Sigmoid colon (tissue), 4 donors: Measurements from ENCODE around the gene HMGN1.

Source experiments
- EP300 ChIP-seq, 4 donors: sonication (generic); formaldehyde crosslinking; IDR thresholded peaks; one replicate each; pipeline ENCODE4 v1.6.1; 2017; ENCODE audit warnings: antibody characterized with exemption in 4 of 4
- POLR2A ChIP-seq, 2 donors: fragments of 450-650 bp; IDR thresholded peaks; one replicate each; pipeline ENCODE4 v1.6.1; 2016; ENCODE audit warnings: antibody characterized with exemption in 2 of 2, mild to moderate bottlenecking in 2 of 2, moderate library complexity in 2 of 2
- TF ChIP-seq, protein P1 (sequence below), 4 experiments: fragments of 450-650 bp in 3 of 4; fragments of 200-600 bp in 1 of 4; IDR thresholded peaks; one replicate each; pipeline ENCODE4 v1.5.1; 2016 to 2019; ENCODE audit warnings: antibody characterized with exemption in 4 of 4, mild to moderate bottlenecking in 3 of 4, moderate library complexity in 2 of 4

DNA sequence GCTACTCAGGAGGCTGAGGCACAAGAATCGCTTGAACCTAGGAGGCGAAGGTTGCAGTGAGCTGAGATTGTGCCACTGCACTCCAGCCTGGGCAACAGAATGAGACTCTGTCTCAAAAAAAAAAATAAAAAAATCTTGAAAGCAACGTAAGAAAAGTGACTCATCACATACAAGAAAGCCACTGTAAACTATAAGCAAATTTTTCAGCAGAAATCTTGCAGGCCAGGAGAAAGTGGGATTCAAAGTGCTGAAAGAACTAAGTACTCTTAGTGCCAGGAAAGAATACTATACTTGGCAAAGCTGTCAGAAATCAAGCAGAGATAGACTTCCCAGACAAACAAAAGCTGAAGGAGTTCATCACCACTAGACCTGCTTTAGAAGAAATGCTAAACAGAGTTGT lies 4.4 kb upstream of the HMGN1 start:
- TF ChIP-seq, protein P1, sequence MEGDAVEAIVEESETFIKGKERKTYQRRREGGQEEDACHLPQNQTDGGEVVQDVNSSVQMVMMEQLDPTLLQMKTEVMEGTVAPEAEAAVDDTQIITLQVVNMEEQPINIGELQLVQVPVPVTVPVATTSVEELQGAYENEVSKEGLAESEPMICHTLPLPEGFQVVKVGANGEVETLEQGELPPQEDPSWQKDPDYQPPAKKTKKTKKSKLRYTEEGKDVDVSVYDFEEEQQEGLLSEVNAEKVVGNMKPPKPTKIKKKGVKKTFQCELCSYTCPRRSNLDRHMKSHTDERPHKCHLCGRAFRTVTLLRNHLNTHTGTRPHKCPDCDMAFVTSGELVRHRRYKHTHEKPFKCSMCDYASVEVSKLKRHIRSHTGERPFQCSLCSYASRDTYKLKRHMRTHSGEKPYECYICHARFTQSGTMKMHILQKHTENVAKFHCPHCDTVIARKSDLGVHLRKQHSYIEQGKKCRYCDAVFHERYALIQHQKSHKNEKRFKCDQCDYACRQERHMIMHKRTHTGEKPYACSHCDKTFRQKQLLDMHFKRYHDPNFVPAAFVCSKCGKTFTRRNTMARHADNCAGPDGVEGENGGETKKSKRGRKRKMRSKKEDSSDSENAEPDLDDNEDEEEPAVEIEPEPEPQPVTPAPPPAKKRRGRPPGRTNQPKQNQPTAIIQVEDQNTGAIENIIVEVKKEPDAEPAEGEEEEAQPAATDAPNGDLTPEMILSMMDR (IDR thresholded peaks at IDR 0.05): no peak
- TF ChIP-seq POLR2A (IDR thresholded peaks at IDR 0.05): no peak
- TF ChIP-seq EP300 (IDR thresholded peaks at IDR 0.05): no peak
